Fibroblast of skin of left biceps (primary cell): ENCODE measurements around the gene C17orf75.
"Not testable (repeated sequence)": the region's sequence is repeated elsewhere in the genome, so short reads cannot be mapped to it uniquely, and the experiment has no call there.

Source experiments
- DNase-seq, 2 experiments: peaks; one replicate each; pipeline ENCODE4 v3.0.0-alpha.2; 2013; ENCODE audit warnings: low read depth in 2 of 2

Gene C17orf75

GRCh38 chr17:32341857-32342602 is at the start of gene C17orf75:
C17orf75 (minus strand) TSS chr17:32342173; CDS start chr17:32342139, 34 bp downstream.
- DNase-seq = peak; percentile 37 to 48

DNA sequence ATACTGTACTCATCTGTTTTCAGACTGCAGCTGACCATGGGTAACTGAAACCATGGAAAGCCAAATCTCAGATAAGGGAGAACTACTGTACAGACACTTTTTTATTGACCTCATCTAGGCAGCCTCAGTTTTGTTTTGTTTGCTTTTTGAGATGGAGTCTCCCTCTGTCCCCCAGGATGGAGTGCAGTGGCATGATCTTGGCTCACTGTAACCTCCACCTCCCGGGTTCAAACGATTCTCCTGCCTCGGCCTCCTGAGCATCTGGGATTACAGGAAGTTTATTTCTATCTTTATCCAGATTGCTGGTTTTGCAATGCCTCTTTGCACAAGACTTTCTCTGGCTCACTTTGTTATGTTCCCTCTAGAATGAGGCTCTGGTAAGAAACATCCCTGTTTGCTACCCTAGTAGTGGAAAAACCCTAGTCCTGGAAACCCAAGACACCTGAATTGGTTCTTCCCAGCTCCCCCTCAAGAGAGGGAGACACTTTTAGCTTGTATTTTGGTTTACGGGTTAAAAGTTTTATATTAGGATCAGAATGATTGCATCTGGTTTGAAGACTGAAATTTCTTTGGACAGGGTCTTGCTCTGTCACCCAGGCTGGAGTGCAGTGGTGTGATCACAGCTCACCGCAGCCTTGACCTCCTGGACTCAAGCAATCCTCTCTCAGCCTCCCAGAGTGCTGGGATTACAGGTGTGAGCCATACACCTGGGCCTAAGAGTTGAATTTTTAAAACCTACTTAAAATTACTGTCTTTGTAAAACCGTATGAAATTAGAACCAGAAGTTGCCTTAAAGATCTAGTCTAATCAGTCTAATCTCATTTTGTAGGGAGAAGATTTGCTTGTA is 46.9 kb upstream of the C17orf75 start:
- no peak for DNase-seq

GRCh38 chr17:32388128-32388527 is 46.2 kb upstream of the C17orf75 start:
- not testable (repeated sequence) for DNase-seq

- DNase-seq = no peak
Observed at GRCh38 chr17:32386844-32387243, 44.9 kb upstream of the C17orf75 start.

DNA sequence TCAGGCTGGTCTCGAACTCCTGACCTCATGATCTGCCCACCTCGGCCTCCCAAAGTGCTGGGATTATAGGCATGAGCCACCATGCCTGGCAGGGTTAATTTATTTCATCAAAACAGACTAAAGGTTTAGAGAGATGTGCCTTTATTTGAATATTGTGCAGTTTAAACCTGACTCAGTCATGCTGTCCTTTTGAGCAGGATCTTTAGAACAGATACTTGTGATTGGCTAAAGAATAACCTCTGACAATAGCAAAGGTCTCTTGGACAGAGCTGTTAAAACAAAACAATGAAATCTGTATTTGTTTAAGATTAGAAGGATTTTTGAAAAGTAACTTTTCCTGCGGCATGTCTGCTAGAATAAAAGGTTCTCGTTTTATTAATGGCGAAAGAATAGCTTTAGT is 44.0 kb upstream of the C17orf75 start:
- no peak for DNase-seq

DNA sequence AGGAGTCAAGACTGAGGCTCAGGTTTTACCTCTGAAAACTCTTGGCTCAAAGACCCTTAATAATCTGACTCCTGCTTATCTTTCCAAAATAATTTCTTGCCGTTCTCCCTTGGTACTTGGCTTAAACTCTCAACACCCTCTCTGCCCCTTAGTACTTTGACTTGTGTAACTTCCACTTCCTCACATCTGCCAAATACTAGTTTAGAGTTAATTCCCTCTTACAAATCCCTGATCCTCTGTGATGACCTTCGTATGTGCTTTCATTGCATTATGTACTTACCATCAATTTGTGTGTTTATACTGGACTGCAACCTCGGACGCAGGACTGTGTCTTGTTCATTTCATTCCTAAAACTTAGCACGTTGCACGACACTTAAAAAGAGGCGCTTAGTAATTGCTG is 43.1 kb upstream of the C17orf75 start:
- DNase-seq = no peak

DNA sequence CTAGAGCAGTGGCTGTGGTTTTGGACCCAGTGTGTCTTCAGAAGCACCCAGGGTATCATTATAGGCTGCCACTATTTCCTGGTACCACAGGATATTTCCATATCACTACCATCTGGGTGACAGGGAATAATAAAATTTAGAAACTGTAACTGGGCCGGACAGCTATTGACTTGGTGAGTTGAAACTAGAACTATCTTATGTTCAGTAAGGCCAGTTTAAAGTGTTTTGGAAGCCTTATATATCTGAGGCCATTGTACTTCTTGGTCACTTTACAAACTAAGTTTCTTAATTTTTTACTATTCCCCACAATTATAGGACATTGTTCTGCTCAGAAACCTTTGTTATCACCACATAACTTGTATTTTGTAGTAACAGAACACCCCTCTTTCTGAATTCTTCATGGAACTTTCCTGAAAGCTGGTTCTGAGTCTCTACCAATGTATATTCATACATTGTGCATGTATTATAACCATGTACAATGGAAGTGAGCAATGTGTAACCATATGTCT is 42.0 kb upstream of the C17orf75 start:
- no peak for DNase-seq

DNA sequence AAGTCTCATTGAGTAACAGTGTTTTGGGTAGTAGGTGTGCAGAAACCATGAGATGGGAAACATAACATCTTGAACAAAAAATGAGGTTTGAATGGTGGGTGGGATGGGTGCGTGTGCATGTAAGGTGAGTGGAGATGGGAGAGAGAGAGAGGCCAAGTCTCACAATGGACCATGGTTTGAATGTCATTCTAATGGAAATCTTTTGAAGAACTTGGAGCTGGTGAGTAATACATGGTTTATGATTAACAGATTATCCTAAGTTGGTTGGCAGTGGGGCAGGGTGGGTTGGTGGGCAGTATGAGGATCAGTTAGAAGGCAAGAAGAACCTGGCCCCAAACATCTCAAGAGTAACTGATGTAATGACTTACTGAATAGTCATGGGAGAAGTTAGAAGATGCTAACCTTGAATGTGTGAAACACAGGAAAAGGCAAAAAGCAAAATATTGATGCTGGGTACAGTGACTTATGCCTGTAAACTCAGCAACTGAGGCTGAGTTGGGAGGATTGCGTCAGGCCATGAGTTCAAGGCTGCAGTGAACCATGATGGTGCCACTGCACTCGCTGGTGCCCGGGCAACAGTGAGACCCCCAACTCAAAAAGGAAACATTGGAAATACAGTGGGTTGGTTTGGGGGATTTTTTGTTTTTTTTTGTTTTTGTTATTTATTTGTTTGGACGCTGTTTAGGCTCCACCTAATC is 40.7 kb upstream of the C17orf75 start:
- no peak for DNase-seq

DNA sequence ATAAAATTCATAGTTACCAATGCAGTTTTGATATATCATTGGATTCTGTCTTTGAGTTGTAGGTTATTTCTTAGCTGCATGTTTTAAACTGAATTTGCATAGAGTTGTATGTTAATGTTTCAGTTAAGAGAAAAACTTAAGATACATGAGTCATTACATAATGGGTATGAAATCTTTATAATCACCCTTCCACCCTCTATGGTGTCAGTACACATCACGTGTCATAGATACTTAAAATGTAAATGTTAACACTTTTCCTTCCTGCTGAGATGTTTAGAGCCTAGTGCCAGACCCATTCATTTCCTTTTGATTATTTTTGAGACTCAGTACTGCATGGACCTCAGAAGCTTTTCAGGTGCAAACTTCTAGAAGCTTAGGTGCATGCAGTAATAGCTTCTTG is 28.5 kb upstream of the C17orf75 start:
- no peak for DNase-seq

DNA sequence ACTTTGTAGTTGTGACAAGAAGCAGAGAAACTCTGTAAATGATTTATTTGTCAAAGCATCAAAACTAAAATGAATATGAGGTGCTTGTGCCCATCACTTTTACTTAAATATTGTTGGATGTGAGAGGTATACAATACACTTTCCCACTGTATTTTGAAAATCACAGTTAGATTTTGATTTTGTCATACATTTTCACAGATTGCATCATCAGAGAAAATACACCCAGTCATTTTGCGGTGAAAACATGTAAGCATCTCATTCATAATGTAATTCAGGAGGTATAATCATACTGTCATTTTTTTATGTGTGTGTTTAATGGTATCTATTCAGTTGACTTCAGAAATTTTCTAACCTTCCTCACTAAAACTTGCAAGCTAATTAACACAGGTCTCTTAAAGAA is 19.3 kb upstream of the C17orf75 start:
- DNase-seq = no peak

DNA sequence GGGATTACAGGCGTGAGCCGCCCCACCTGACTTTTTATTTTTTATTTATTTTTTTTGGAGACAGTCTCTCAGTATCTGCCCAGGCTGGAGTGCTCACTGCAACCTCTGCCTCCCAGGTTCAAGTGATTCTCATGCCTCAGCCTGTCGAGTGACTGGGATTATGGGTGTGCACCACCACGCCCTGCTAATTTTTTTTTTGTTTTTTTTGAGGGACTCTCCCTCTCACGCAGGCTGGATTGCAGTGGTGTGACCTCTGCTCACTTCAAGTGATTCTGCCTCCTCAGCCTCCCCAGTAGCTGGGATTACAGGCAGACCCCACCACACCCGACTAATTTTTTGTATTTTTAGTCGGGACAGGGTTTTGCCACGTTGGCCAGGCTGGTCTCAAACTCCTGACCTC is 15.6 kb upstream of the C17orf75 start:
- DNase-seq = no peak

DNA sequence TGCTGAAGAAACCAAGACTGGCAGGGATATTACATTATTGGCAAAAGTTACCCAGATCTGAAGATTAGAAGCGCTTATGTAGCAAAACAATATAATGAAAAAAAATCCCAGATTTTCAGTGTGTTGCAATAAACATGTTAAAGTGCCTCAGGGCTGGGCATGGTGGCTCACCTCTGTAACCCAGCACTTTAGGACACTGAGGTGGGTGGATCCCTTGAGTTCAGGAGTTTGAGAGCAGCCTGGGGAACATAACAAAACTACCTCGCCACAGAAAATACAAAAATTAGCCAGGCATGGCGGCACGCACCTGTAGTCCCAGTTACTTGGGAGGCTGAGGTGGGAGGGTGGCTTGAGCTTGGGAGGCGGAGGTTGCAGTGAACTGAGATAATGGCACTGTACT is 14.8 kb upstream of the C17orf75 start:
- DNase-seq = no peak

GRCh38 chr17:32356378-32356743 is 14.4 kb upstream of the C17orf75 start:
- DNase-seq = no peak

DNA sequence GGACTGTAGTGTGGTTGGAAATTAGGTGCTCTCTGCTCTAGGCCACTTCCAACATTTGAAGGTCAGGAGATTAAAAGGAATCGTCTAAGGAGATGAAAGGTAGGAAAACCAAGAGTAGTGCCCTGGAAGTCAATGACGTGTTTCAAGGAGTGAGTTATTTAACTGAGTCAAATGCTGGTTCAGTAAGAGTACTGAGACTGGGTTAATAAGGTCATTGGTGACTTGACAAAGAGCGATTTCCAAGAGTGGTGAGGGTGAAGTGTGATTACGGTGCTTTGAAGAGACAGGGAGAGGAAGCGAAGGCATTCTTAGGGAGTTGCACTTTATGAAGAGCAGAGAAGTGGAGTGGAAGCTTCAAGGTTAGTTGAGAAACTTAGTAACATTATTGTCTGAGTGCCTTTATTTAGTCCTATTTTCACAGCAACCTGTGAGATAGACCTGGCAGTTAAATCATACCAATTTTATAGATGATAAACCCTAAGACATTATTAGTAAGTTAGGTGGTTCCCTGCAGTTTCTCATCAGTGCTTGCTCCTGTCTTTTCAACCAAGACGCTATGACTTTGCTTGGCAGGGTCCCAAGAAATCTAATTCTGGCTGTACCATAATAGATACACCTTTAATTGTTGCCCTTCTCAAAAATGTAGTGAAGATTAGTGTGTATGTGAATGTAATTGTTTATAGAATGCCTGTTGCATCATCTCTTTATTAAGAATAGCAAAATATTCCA is 13.8 kb upstream of the C17orf75 start:
- DNase-seq = no peak

- DNase-seq = not testable (repeated sequence)
Observed at GRCh38 chr17:32352734-32353133, 10.8 kb upstream of the C17orf75 start.

DNA sequence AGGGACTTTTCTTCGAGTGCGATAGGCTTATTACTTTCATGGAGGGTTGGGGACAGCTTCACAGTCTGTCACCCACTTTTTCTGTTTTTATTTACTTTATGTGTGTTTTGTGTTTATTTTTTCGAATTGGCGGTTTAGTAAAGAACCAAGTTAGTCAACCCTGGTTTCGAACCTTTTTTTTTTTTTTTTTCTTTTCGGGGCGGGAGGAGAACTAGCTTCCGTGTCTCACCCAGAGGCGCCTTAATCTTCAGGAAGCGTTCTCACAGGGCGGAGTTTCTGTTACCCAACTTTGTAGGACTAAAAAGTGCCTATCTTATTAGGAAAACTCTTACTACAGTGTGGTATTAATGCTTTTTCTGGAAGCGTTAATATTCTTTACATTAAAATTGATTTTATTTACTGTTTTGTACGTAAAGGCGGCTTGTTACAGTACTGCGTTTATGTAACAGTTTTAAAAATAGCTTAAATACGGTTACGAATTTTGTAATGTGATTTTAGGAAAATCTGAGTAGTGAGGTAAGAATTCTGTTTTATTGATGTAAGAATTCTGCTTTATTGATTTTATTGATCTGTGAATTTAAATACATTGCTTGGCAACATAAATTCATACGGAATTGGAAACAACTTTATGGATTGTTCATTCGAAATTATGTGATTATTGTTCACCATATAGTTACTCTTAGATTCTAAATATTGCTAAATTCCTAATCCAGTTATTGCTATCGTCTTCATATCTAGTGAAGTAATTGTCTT is 8.9 kb upstream of the C17orf75 start:
- peak in 1 of 2 experiments; percentile 17 for DNase-seq

GRCh38 chr17:32349854-32350665 is 8.1 kb upstream of the C17orf75 start, which contains the start of gene ZNF207:
ZNF207 (plus strand) TSS chr17:32350157; CDS start chr17:32350286, 129 bp downstream.
- peak; percentile 86 to 87 for DNase-seq

GRCh38 chr17:32349503-32349853 is 7.5 kb upstream of the C17orf75 start:
- DNase-seq = no peak

GRCh38 chr17:32348483-32348800 is 6.5 kb upstream of the C17orf75 start:
- no peak for DNase-seq

DNA sequence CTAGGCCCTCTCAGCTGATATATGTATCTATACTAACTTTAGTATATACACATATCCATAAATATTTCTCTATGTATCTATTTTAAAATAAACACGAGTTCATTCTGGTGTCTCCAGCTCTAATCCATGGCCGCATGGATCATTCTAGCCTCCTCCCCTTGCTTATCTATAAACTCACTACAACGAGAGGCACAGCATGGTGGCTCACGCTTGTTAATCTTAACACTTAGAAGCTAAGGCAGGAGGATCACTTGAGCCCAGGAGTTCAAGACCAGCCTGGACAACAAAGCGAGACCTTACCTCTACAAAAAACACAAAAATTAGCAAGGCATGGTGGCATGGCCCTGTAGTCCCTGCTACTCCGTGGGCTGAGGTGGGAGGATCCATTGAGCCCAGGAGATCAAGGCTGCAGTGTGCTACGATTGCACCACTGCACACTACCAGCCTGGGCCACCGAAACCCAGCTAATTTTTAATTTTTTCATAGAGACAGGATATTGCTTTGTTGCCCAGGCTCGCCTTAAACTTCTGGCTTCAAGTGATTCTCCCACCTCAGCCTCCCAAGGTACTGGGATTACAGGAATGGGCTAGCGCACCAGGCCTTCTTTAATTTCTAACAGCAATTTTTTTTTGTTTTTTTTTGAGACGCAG is 4.1 kb upstream of the C17orf75 start:
- DNase-seq = no peak
